ENCODE data around the gene NR3C2. TPM values are rescaled to one million over a fixed set of nuclear protein-coding genes. Genes with fewer than 3 reads are reported as not detected.
"Not testable (repeated sequence)": the region's sequence is repeated elsewhere in the genome, so short reads cannot be mapped to it uniquely, and the experiment has no call there.

Gene NR3C2
- total and polyA plus RNA-seq, 4 donors: 2.0 to 11.5 (median 3.2) TPM

GRCh38 chr4:148327683-148328082, 114.5 kb downstream of the NR3C2 start:
- no peak overlapping the region for H3K27ac ChIP-seq (ENCODE audit: low read depth in 1 of 2, low read length in 2 of 2)
- TF ChIP-seq JUND (IDR thresholded peaks at IDR 0.05): no peak
- no peak for TF ChIP-seq RAD21 (IDR thresholded peaks at IDR 0.05)
- TF ChIP-seq REST (IDR thresholded peaks at IDR 0.05): no peak
- no peak for TF ChIP-seq RXRA (IDR thresholded peaks at IDR 0.05)
- no peak for TF ChIP-seq HNF4G (IDR thresholded peaks at IDR 0.05)
- TF ChIP-seq EGR1 (IDR thresholded peaks at IDR 0.05; ENCODE audit: low read depth in 2 of 2): no peak
- TF ChIP-seq CTCF (IDR thresholded peaks at IDR 0.05; ENCODE audit: low read depth, low read length, missing input control): no peak
- no peak for TF ChIP-seq FOXA2 (IDR thresholded peaks at IDR 0.05)
- TF ChIP-seq FOXA1 (IDR thresholded peaks at IDR 0.05): no peak
- TF ChIP-seq YY1 (IDR thresholded peaks at IDR 0.05): no peak
- no peak for TF ChIP-seq MAX (IDR thresholded peaks at IDR 0.05)
- no peak for TF ChIP-seq NR2F2 (IDR thresholded peaks at IDR 0.05)
- TF ChIP-seq GABPA (IDR thresholded peaks at IDR 0.05 in 1 of 2, conservative IDR thresholded peaks at IDR 0.05 in 1 of 2): no peak
- TF ChIP-seq ZBTB33 (IDR thresholded peaks at IDR 0.05): no peak
- TF ChIP-seq SP1 (IDR thresholded peaks at IDR 0.05): no peak
- no peak for TF ChIP-seq TAF1 (conservative IDR thresholded peaks at IDR 0.05)
- no peak for TF ChIP-seq ATF3 (IDR thresholded peaks at IDR 0.05)
- TF ChIP-seq HNF4A (conservative IDR thresholded peaks at IDR 0.05): no peak
- no peaks in the 10 kb centered on the region for H3K9me3 ChIP-seq (ENCODE audit: control insufficient read depth in 4 of 4, low read length in 3 of 4)
- H3K27me3 ChIP-seq (ENCODE audit: control insufficient read depth in 4 of 4, insufficient read depth in 4 of 4, low read length in 3 of 4): no peaks in the 10 kb centered on the region
- WGBS: 95% methylated on average over 1 of the region's 1 CpG
- DNase-seq (ENCODE audit: low spot score): no peak
- no peak overlapping the region for H3K9ac ChIP-seq (ENCODE audit: low read depth in 1 of 2, low read length in 2 of 2)
- no peak overlapping the region for H3K4me3 ChIP-seq (ENCODE audit: low read depth in 1 of 3, low read length in 3 of 3)
- no peaks in the 10 kb centered on the region for H3K36me3 ChIP-seq (ENCODE audit: control insufficient read depth in 4 of 4, insufficient read depth in 3 of 4, low read depth in 1 of 4, low read length in 3 of 4)
- H3K4me1 ChIP-seq (ENCODE audit: control insufficient read depth in 4 of 4, insufficient read depth in 4 of 4, low read length in 3 of 4): no peaks in the 10 kb centered on the region

GRCh38 chr4:148323316-148323715, 118.9 kb downstream of the NR3C2 start:
- 90% methylated on average over 17 of the region's 17 CpGs for WGBS
- not testable (repeated sequence) for H3K27me3 ChIP-seq (ENCODE audit: control insufficient read depth in 4 of 4, insufficient read depth in 4 of 4, low read length in 3 of 4); H3K4me3 ChIP-seq (ENCODE audit: low read depth in 1 of 3, low read length in 3 of 3); H3K9me3 ChIP-seq (ENCODE audit: control insufficient read depth in 4 of 4, low read length in 3 of 4); H3K4me1 ChIP-seq (ENCODE audit: control insufficient read depth in 4 of 4, insufficient read depth in 4 of 4, low read length in 3 of 4); H3K9ac ChIP-seq (ENCODE audit: low read depth in 1 of 2, low read length in 2 of 2); DNase-seq (ENCODE audit: low spot score); H3K27ac ChIP-seq (ENCODE audit: low read depth in 1 of 2, low read length in 2 of 2); H3K36me3 ChIP-seq (ENCODE audit: control insufficient read depth in 4 of 4, insufficient read depth in 3 of 4, low read depth in 1 of 4, low read length in 3 of 4)
